Large intestine (tissue), 12 donors: ENCODE results near the gene MB21D2. TPM values are rescaled to one million over a fixed set of nuclear protein-coding genes. Genes with fewer than 3 reads are reported as not detected.
"Not testable (repeated sequence)": the region's sequence is repeated elsewhere in the genome, so short reads cannot be mapped to it uniquely, and the experiment has no call there.

Experiments
- DNase-seq, 2 donors: peaks; one replicate each; pipeline versions ENCODE4 v3.0.0 to v3.0.0-alpha.2; 2013
- H3K27ac ChIP-seq: one replicate; pipeline ENCODE4 v1.5.1; 2013; ENCODE audit warnings: low read length
- H3K27me3 ChIP-seq: 2 replicates; pipeline ENCODE4 v1.6.1; 2013; ENCODE audit warnings: low read length; ENCODE audit not compliant: control insufficient read depth, insufficient read depth
- H3K36me3 ChIP-seq: 2 replicates; pipeline ENCODE4 v1.6.1; 2013; ENCODE audit warnings: low read length; ENCODE audit not compliant: control insufficient read depth, insufficient read depth
- H3K4me1 ChIP-seq: one replicate; pipeline ENCODE4 v1.6.1; 2013; ENCODE audit warnings: low read length; ENCODE audit not compliant: control insufficient read depth, insufficient read depth
- H3K4me3 ChIP-seq: one replicate; pipeline ENCODE4 v1.5.1; 2013; ENCODE audit warnings: low read length
- H3K9me3 ChIP-seq: one replicate; pipeline ENCODE4 v1.6.1; 2013; ENCODE audit warnings: mild to moderate bottlenecking, low read depth, low read length, moderate library complexity; ENCODE audit not compliant: control insufficient read depth
- WGBS: methylation state at CpG from one replicate; pipeline ENCODE4 v1.1.5; 2013; ENCODE audit warnings: low lambda C conversion rate; ENCODE audit not compliant: insufficient coverage; 5-methylcytosine and 5-hydroxymethylcytosine counted together
- long read RNA-seq, 11 donors: transcript quantifications; one replicate each; lab custom pipeline, GENCODE V29; 2026
- polyA plus RNA-seq: library from polyadenylated mRNA; unstranded; fragments of 120-200 nt; gene quantifications from one replicate; pipeline ENCODE4 v1.2.1, GENCODE V29; 2013

Gene MB21D2
- polyA plus RNA-seq, result 18.3 TPM
- long read RNA-seq, donor 1, partial matches to known transcripts, result 0 of 2 reads
- long read RNA-seq, donor 1, other reads (novel, unspliced or antisense), result 0 of 2 reads
- long read RNA-seq, donor 2, transcript MB21D2-201 (2 exons, 3,368 nt), result major isoform, 8 of 8 reads
- long read RNA-seq, donor 2, partial matches to known transcripts, result 0 of 8 reads
- long read RNA-seq, donor 2, other reads (novel, unspliced or antisense), result 0 of 8 reads
- long read RNA-seq, donor 3, result 0 reads
- long read RNA-seq, donor 4, partial matches to known transcripts, result 0 of 1 reads
- long read RNA-seq, donor 4, other reads (novel, unspliced or antisense), result 0 of 1 reads
- long read RNA-seq, donor 5, transcript MB21D2-201 (2 exons, 3,368 nt), result major isoform, 5 of 5 reads
- long read RNA-seq, donor 5, partial matches to known transcripts, result 0 of 5 reads
- long read RNA-seq, donor 5, other reads (novel, unspliced or antisense), result 0 of 5 reads
- long read RNA-seq, donor 6, transcript MB21D2-201 (2 exons, 3,368 nt), result major isoform, 14 of 14 reads
- long read RNA-seq, donor 6, partial matches to known transcripts, result 0 of 14 reads
- long read RNA-seq, donor 6, other reads (novel, unspliced or antisense), result 0 of 14 reads
- long read RNA-seq, donor 7, partial matches to known transcripts, result 0 of 3 reads
- long read RNA-seq, donor 7, other reads (novel, unspliced or antisense), result 0 of 3 reads
- long read RNA-seq, donor 8, transcript MB21D2-201 (2 exons, 3,368 nt), result major isoform, 19 of 19 reads
- long read RNA-seq, donor 8, partial matches to known transcripts, result 0 of 19 reads
- long read RNA-seq, donor 8, other reads (novel, unspliced or antisense), result 0 of 19 reads
- long read RNA-seq, donor 9, transcript MB21D2-201 (2 exons, 3,368 nt), result major isoform, 6 of 6 reads
- long read RNA-seq, donor 9, partial matches to known transcripts, result 0 of 6 reads
- long read RNA-seq, donor 9, other reads (novel, unspliced or antisense), result 0 of 6 reads
- long read RNA-seq, donor 10, transcript MB21D2-201 (2 exons, 3,368 nt), result major isoform, 9 of 9 reads
- long read RNA-seq, donor 10, partial matches to known transcripts, result 0 of 9 reads
- long read RNA-seq, donor 10, other reads (novel, unspliced or antisense), result 0 of 9 reads
- long read RNA-seq, donor 11, transcript MB21D2-201 (2 exons, 3,368 nt), result major isoform, 6 of 6 reads
- long read RNA-seq, donor 11, partial matches to known transcripts, result 0 of 6 reads
- long read RNA-seq, donor 11, other reads (novel, unspliced or antisense), result 0 of 6 reads

- peak; percentile 82 to 91 for DNase-seq
- peaks cover 8% of the 10 kb centered on the region for H3K4me1 ChIP-seq
- no CpG with 5 or more reads among the region's 66 CpGs for WGBS
Measured at GRCh38 chr3:192917404-192918274, at the start of gene MB21D2. Gene MB21D2 (minus strand): TSS chr3:192917856. CDS start chr3:192917840, 16 bp downstream.

GRCh38 chr3:192964959-192965719 lies 47.5 kb upstream of the MB21D2 start:
- not testable (repeated sequence) for H3K4me1 ChIP-seq, H3K9me3 ChIP-seq, H3K27me3 ChIP-seq, H3K4me3 ChIP-seq, DNase-seq, H3K36me3 ChIP-seq, H3K27ac ChIP-seq
- no CpG with 5 or more reads among the region's 21 CpGs for WGBS

More at GRCh38 chr3:192917404-192918274, at the start of gene MB21D2:
- H3K4me3 ChIP-seq, result peak within 1 kb of the TSS; percentile 78
- no peaks in the 10 kb centered on the region for H3K36me3 ChIP-seq
- H3K9me3 ChIP-seq, result no peaks in the 10 kb centered on the region
- H3K27ac ChIP-seq, result peak within 1 kb of the TSS; percentile 96
- no peaks in the 10 kb centered on the region for H3K27me3 ChIP-seq

- WGBS, result no CpG with 5 or more reads among the region's 3 CpGs
- Histone ChIP-seq H3K36me3 (no peaks in the 10 kb centered on the region), H3K9me3 (no peaks in the 10 kb centered on the region)
Measured at GRCh38 chr3:192959773-192960172, 42.1 kb upstream of the MB21D2 start.

GRCh38 chr3:192958219-192958872 lies 40.7 kb upstream of the MB21D2 start:
- no peak overlapping the region for H3K27ac ChIP-seq
- no peak for DNase-seq

More at GRCh38 chr3:192959773-192960172, 42.1 kb upstream of the MB21D2 start:
- no peak overlapping the region for H3K27ac ChIP-seq
- H3K27me3 ChIP-seq, result no peaks in the 10 kb centered on the region
- no peak for DNase-seq
- no peaks in the 10 kb centered on the region for H3K4me1 ChIP-seq
- H3K4me3 ChIP-seq, result no peak overlapping the region

GRCh38 chr3:192957441-192958021 lies 39.9 kb upstream of the MB21D2 start:
- peak; percentile 5 for DNase-seq
- Histone ChIP-seq H3K36me3 (no peaks in the 10 kb centered on the region), H3K27me3 (no peaks in the 10 kb centered on the region), H3K9me3 (no peaks in the 10 kb centered on the region), H3K27ac (no peak overlapping the region), H3K4me3 (no peak overlapping the region), H3K4me1 (no peaks in the 10 kb centered on the region)
- WGBS, result no CpG with 5 or more reads among the region's 6 CpGs

More at GRCh38 chr3:192958219-192958872, 40.7 kb upstream of the MB21D2 start:
- Histone ChIP-seq H3K4me1 (no peaks in the 10 kb centered on the region), H3K36me3 (no peaks in the 10 kb centered on the region), H3K4me3 (no peak overlapping the region), H3K9me3 (no peaks in the 10 kb centered on the region), H3K27me3 (no peaks in the 10 kb centered on the region)

GRCh38 chr3:192953926-192954325 lies 36.3 kb upstream of the MB21D2 start:
- Histone ChIP-seq H3K27me3 (no peaks in the 10 kb centered on the region), H3K27ac (no peak overlapping the region), H3K9me3 (no peaks in the 10 kb centered on the region), H3K4me3 (no peak overlapping the region), H3K4me1 (no peaks in the 10 kb centered on the region), H3K36me3 (no peaks in the 10 kb centered on the region)
- 89% methylated on average over 3 of the region's 5 CpGs for WGBS
- no peak for DNase-seq

- no peak overlapping the region for H3K4me3 ChIP-seq
- 100% methylated on average over 1 of the region's 1 CpG for WGBS
- no peaks in the 10 kb centered on the region for H3K9me3 ChIP-seq
- DNase-seq, result no peak
- no peaks in the 10 kb centered on the region for H3K27me3 ChIP-seq
- H3K4me1 ChIP-seq, result no peaks in the 10 kb centered on the region
- H3K36me3 ChIP-seq, result no peaks in the 10 kb centered on the region
- no peak overlapping the region for H3K27ac ChIP-seq
Measured at GRCh38 chr3:192947421-192947820, 29.8 kb upstream of the MB21D2 start.

GRCh38 chr3:192943393-192943792 lies 25.7 kb upstream of the MB21D2 start:
- DNase-seq, result no peak
- Histone ChIP-seq H3K27ac (no peak overlapping the region), H3K27me3 (no peaks in the 10 kb centered on the region), H3K9me3 (no peaks in the 10 kb centered on the region), H3K4me1 (no peaks in the 10 kb centered on the region), H3K36me3 (no peaks in the 10 kb centered on the region), H3K4me3 (no peak overlapping the region)
- 90% methylated on average over 2 of the region's 2 CpGs for WGBS
